Measurements from ENCODE around the gene YWHAH. TPM values are rescaled to one million over a fixed set of nuclear protein-coding genes. Genes with fewer than 3 reads are reported as not detected.

The YWHAH gene
- total and polyA plus RNA-seq, 2 of the 4 experiments (the other 2 are of a cell fraction) = 147 to 173 TPM

DNA sequence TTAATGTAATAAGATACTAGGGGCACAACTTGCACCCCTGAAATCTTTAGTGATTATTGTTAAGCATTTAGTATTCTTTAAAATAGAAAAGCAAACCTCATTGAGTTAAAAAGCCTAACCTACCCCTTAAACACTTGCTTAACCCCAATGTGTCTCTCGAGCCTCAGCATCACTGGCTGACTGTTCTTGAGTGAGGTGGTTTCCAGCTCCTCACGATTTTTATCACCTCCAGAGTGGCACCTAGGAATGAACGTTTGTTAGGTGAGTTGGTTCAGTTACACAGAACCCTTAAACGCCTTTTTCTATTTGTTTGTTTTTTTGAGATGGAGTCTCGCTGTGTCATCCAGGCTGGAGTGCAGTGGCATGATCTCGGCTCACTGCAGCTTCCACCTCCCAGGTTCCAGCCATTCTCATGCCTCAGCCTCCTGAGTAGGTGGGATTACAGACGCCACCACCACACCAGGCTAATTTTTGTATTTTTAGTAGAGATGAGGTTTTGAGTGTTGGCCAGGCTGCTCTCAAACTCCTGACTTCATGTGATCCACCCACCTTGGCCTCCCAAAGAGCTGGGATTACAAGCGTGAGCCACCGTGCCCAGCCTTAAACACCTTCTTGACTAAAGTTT lies 13.7 kb downstream of the YWHAH start:
- no peak overlapping the region for H4K5ac ChIP-seq (ENCODE audit: low read depth, low read length)
- no peak for DNase-seq
- H4K91ac ChIP-seq (ENCODE audit: insufficient read depth, low read depth, low read length) = no peak overlapping the region
- no peak overlapping the region for H3K14ac ChIP-seq (replicated peaks; ENCODE audit: low read depth, low read length)
- no peaks in the 10 kb centered on the region for H3K9me3 ChIP-seq (ENCODE audit: control insufficient read depth, insufficient read depth, low read length)
- no peaks in the 10 kb centered on the region; the same call in 1 of the 2 replicates for H3K27me3 ChIP-seq (ENCODE audit: control insufficient read depth, insufficient read depth, low read length)
- no peak overlapping the region for H3K27ac ChIP-seq (ENCODE audit: insufficient read depth, low read length)
- no peak overlapping the region for H2BK5ac ChIP-seq (ENCODE audit: low read depth, low read length, poor library complexity, severe bottlenecking)
- no peak overlapping the region for H4K8ac ChIP-seq (ENCODE audit: low read depth in 2 of 2, low read length in 2 of 2)
- H4K20me1 ChIP-seq (ENCODE audit: insufficient read depth, low read length) = peaks cover 41% of the 10 kb centered on the region
- no CpG with 5 or more reads among the region's 9 CpGs for WGBS, 2 experiments (ENCODE audit: extremely low coverage in 2 of 2, insufficient read length in 1 of 2)
- intact Hi-C loops (cut with micrococcal nuclease) = no loop called here
- peaks cover 36 to 49% of the 10 kb centered on the region in 2 experiments for H3K79me1 ChIP-seq (ENCODE audit: low read depth in 1 of 2, low read length in 2 of 2)
- no TSS peak for BruUV-seq (replicated peaks)
- no peak overlapping the region for H3K9ac ChIP-seq (ENCODE audit: low read depth, low read length)
- no peak overlapping the region for H2AFZ ChIP-seq (replicated peaks; ENCODE audit: low read length, poor library complexity)
- H3K4me1 ChIP-seq (ENCODE audit: control insufficient read depth, insufficient read depth, low read length) = no peaks in the 10 kb centered on the region
- H2AK5ac ChIP-seq (ENCODE audit: low read depth, low read length) = no peak overlapping the region
- H2BK15ac ChIP-seq (ENCODE audit: low read depth, low read length) = no peak overlapping the region
- POLR2A ChIA-PET (ENCODE audit: unreplicated experiment) = no interaction called here
- in situ Hi-C loops (cut with MboI; ENCODE audit: low sequenced_read_pairs) = loop anchor here (25.0 kb wide), 2 partner anchors 396 to 854 kb away; partner anchors contain the start of gene TIMP3
- no peak for ATAC-seq (ENCODE audit: low read depth)
- no peak for TF ChIP-seq POLR2A (IDR thresholded peaks at IDR 0.05; ENCODE audit: low read depth, low read length)
- TF ChIP-seq, protein P1, sequence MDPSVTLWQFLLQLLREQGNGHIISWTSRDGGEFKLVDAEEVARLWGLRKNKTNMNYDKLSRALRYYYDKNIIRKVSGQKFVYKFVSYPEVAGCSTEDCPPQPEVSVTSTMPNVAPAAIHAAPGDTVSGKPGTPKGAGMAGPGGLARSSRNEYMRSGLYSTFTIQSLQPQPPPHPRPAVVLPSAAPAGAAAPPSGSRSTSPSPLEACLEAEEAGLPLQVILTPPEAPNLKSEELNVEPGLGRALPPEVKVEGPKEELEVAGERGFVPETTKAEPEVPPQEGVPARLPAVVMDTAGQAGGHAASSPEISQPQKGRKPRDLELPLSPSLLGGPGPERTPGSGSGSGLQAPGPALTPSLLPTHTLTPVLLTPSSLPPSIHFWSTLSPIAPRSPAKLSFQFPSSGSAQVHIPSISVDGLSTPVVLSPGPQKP (IDR thresholded peaks at IDR 0.05; ENCODE audit: borderline replicate concordance, low read depth, low read length) = no peak
- no peak for TF ChIP-seq SMC3 (IDR thresholded peaks at IDR 0.05; ENCODE audit: low read depth, low read length)
- no peak for TF ChIP-seq RCOR1 (IDR thresholded peaks at IDR 0.05; ENCODE audit: insufficient replicate concordance, low read length)
- TF ChIP-seq MXI1 (IDR thresholded peaks at IDR 0.05; ENCODE audit: borderline replicate concordance, low read depth, low read length) = no peak
- TF ChIP-seq, protein P2, sequence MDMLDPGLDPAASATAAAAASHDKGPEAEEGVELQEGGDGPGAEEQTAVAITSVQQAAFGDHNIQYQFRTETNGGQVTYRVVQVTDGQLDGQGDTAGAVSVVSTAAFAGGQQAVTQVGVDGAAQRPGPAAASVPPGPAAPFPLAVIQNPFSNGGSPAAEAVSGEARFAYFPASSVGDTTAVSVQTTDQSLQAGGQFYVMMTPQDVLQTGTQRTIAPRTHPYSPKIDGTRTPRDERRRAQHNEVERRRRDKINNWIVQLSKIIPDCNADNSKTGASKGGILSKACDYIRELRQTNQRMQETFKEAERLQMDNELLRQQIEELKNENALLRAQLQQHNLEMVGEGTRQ (IDR thresholded peaks at IDR 0.05; ENCODE audit: low read depth, low read length) = no peak
- TF ChIP-seq CEBPB (IDR thresholded peaks at IDR 0.05; ENCODE audit: low read depth, low read length) = no peak
- no peak for TF ChIP-seq RFX5 (IDR thresholded peaks at IDR 0.05; ENCODE audit: low read depth, low read length)
- TF ChIP-seq BHLHE40 (IDR thresholded peaks at IDR 0.05; ENCODE audit: low read depth, low read length) = no peak
- TF ChIP-seq NFE2L2 (IDR thresholded peaks at IDR 0.05; ENCODE audit: low read depth, low read length) = no peak
- TF ChIP-seq CHD1 (IDR thresholded peaks at IDR 0.05; ENCODE audit: low read depth, low read length) = no peak
- TF ChIP-seq, protein P3, sequence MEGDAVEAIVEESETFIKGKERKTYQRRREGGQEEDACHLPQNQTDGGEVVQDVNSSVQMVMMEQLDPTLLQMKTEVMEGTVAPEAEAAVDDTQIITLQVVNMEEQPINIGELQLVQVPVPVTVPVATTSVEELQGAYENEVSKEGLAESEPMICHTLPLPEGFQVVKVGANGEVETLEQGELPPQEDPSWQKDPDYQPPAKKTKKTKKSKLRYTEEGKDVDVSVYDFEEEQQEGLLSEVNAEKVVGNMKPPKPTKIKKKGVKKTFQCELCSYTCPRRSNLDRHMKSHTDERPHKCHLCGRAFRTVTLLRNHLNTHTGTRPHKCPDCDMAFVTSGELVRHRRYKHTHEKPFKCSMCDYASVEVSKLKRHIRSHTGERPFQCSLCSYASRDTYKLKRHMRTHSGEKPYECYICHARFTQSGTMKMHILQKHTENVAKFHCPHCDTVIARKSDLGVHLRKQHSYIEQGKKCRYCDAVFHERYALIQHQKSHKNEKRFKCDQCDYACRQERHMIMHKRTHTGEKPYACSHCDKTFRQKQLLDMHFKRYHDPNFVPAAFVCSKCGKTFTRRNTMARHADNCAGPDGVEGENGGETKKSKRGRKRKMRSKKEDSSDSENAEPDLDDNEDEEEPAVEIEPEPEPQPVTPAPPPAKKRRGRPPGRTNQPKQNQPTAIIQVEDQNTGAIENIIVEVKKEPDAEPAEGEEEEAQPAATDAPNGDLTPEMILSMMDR (conservative IDR thresholded peaks at IDR 0.05; ENCODE audit: low read depth, low read length) = no peak
- no peak for TF ChIP-seq RAD21 (IDR thresholded peaks at IDR 0.05; ENCODE audit: low read length)
- H3K36me3 ChIP-seq (ENCODE audit: control insufficient read depth, insufficient read depth, low read length) = peaks cover 18% of the 10 kb centered on the region
- CTCF ChIA-PET = interaction anchor here (0.5 kb wide), 1 partner anchor 214 kb away, joined by 4 read pairs; no protein-coding TSS in a partner anchor
- H3K4me3 ChIP-seq (ENCODE audit: insufficient read depth, low read depth, low read length) = no peak overlapping the region
- no peak overlapping the region for H2BK120ac ChIP-seq (ENCODE audit: low read depth, low read length)
- no peak overlapping the region for H3K4me2 ChIP-seq (ENCODE audit: low read depth, low read length)
- H3K4ac ChIP-seq (ENCODE audit: low read depth, low read length) = no peak overlapping the region
- dilution Hi-C loops (cut with HindIII; ENCODE audit: low sequenced_read_pairs, unreplicated experiment) = no loop called here
- H3K56ac ChIP-seq (ENCODE audit: extremely low read depth, insufficient read depth, low read length) = no peak overlapping the region
- H3K23ac ChIP-seq (ENCODE audit: low read depth, low read length) = no peak overlapping the region
- H3K9me1 ChIP-seq (ENCODE audit: insufficient read depth, low read length) = peaks cover 14% of the 10 kb centered on the region
- H3K18ac ChIP-seq (ENCODE audit: low read depth, low read length) = no peak overlapping the region
- no peak overlapping the region for H2BK20ac ChIP-seq (ENCODE audit: low read depth, low read length)
- H2AK9ac ChIP-seq (replicated peaks; ENCODE audit: low read depth, low read length, poor library complexity) = no peak overlapping the region
